SK-N-SH treated with all-trans-retinoic acid at 6 μM for 48 hours (cell line): ENCODE measurements around the gene VPS51.
"Not testable (repeated sequence)": the region's sequence is repeated elsewhere in the genome, so short reads cannot be mapped to it uniquely, and the experiment has no call there.

Experiments
- PATZ1 ChIP-seq: fragments of 250-450 bp; sonication (Bioruptor Pico); IDR thresholded peaks from 2 replicates; pipeline ENCODE4 v1.8.0; 2020; ENCODE audit warnings: mild to moderate bottlenecking, moderate library complexity, borderline replicate concordance
- PPARA ChIP-seq: fragments of 250-450 bp; sonication (Bioruptor Pico); IDR thresholded peaks from 2 replicates; pipeline ENCODE4 v1.5.0; 2020; ENCODE audit warnings: mild to moderate bottlenecking, borderline replicate concordance
- RARB ChIP-seq: fragments of 250-450 bp; sonication (Bioruptor Pico); IDR thresholded peaks from 2 replicates; pipeline ENCODE4 v1.8.0; 2021; ENCODE audit warnings: mild to moderate bottlenecking, moderate library complexity
- ZFP3 ChIP-seq: fragments of 250-450 bp; sonication (Bioruptor Pico); IDR thresholded peaks from 2 replicates; pipeline ENCODE4 v1.5.0; 2020; ENCODE audit warnings: mild to moderate bottlenecking, moderate library complexity
- ZFP30 ChIP-seq: fragments of 450-650 bp; formaldehyde crosslinking; IDR thresholded peaks from 2 replicates; pipeline ENCODE4 v1.5.0; 2022; ENCODE audit warnings: mild to moderate bottlenecking, moderate library complexity

GRCh38 chr11:65118891-65119669 is 23.1 kb downstream of the VPS51 start:
- TF ChIP-seq RARB (CRISPR knock-in tag); ZFP30; ZFP3 (CRISPR knock-in tag); PPARA (CRISPR knock-in tag); PATZ1: not testable (repeated sequence)
